Chondrocyte (in vitro differentiated cells): ENCODE results near the gene PSMC2. TPM values are rescaled to one million over a fixed set of nuclear protein-coding genes. Genes with fewer than 3 reads are reported as not detected.

Source experiments
- DNase-seq: peaks from one replicate; pipeline ENCODE4 v3.0.0; 2021; ENCODE audit warnings: mixed read lengths, low spot score
- H3K27ac Mint-ChIP-seq: one replicate; pipeline ENCODE4 v1.8.0; 2021; ENCODE audit warnings: mild to moderate bottlenecking, moderate library complexity, mixed read lengths; ENCODE audit not compliant: unreplicated experiment
- H3K27me3 Mint-ChIP-seq: 2 replicates; pipeline ENCODE4 v1.8.0; 2021; ENCODE audit warnings: low read depth, mixed read lengths
- H3K36me3 Mint-ChIP-seq: 2 replicates; pipeline ENCODE4 v1.8.0; 2021; ENCODE audit warnings: low read depth, mixed read lengths
- H3K4me1 Mint-ChIP-seq: 2 replicates; pipeline ENCODE4 v1.8.0; 2021; ENCODE audit warnings: low read depth, mild to moderate bottlenecking, mixed read lengths
- H3K4me3 Mint-ChIP-seq: one replicate; pipeline ENCODE4 v1.8.0; 2021; ENCODE audit warnings: mild to moderate bottlenecking, moderate library complexity, mixed read lengths; ENCODE audit not compliant: unreplicated experiment
- H3K9me3 Mint-ChIP-seq: 2 replicates; pipeline ENCODE4 v1.8.0; 2021; ENCODE audit warnings: low read depth, mixed read lengths
- CTCF ChIP-seq: fragments of 200-600 bp; sonication (generic); IDR thresholded peaks from 2 replicates; pipeline ENCODE4 v1.5.0; 2021; ENCODE audit warnings: antibody characterized with exemption, mild to moderate bottlenecking, moderate library complexity
- total RNA-seq: library from RNA; stranded (reverse); gene quantifications from 3 replicates; pipeline ENCODE4 v1.2.1, GENCODE V29; 2021

PSMC2 gene
- total RNA-seq, 1 donor from 2014 or later = 126 TPM

DNA sequence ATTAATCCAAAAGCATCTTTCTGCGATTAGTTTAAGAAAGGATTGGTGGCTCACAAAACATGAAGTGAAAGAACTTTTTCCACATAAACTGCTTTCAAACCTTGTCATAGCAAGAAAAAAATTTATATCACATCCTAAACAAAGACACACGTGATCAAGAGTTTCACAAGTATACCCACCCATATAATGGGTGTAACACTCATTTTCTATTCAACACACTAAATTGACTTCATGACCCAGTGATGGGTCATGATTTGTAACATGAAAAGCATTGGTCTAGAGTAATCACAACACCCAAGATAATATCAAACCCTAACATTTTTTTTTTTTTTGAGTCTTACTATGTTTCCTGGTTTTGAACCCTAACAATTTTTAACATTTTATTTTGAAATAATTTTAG lies 32.6 kb upstream of the PSMC2 start:
- no peak overlapping the region for H3K4me3 Mint-ChIP-seq
- no peaks in the 10 kb centered on the region for H3K27me3 Mint-ChIP-seq
- TF ChIP-seq CTCF = no peak
- DNase-seq = no peak
- H3K27ac Mint-ChIP-seq = no peak overlapping the region
- H3K36me3 Mint-ChIP-seq = peaks cover 41% of the 10 kb centered on the region
- no peaks in the 10 kb centered on the region for H3K9me3 Mint-ChIP-seq
- no peaks in the 10 kb centered on the region for H3K4me1 Mint-ChIP-seq

DNA sequence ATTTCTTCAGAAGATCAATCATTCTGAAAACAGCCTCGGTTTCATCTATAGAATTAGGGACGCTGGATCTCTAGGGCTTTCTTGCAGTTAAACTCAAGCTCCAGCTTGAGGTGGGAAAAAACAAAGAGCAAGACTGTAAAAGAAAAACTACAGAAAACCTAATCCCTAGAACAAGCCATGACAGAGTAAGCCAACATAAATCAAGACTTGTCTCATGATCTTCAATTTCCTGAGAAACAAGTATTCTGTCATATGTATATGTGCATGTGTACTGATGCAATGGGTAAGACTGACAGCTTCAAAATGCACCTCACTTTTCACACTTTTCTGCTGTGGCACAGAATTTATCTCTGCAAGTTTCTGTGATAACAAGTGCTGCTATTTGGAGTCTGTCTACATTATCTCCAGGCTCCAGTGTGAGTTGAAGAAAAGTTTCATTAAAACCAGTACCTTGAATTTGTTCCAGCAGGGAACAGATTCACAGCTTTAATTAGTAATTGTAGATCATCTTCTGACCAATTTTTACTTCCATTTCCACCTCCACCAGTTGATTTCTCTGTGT lies 31.0 kb upstream of the PSMC2 start:
- Mint-ChIP-seq H3K4me1 (no peaks in the 10 kb centered on the region), H3K9me3 (no peaks in the 10 kb centered on the region), H3K27ac (no peak overlapping the region), H3K27me3 (no peaks in the 10 kb centered on the region), H3K36me3 (peaks cover 40% of the 10 kb centered on the region), H3K4me3 (no peak overlapping the region)
- TF ChIP-seq CTCF = no peak
- DNase-seq = no peak

GRCh38 chr7:103317009-103317408 lies 30.4 kb upstream of the PSMC2 start:
- no peaks in the 10 kb centered on the region for H3K9me3 Mint-ChIP-seq
- no peak overlapping the region for H3K4me3 Mint-ChIP-seq
- no peak for TF ChIP-seq CTCF
- no peaks in the 10 kb centered on the region for H3K27me3 Mint-ChIP-seq
- peak overlapping the region; percentile 42 for H3K27ac Mint-ChIP-seq
- peaks cover 38% of the 10 kb centered on the region for H3K36me3 Mint-ChIP-seq
- no peak for DNase-seq
- no peaks in the 10 kb centered on the region for H3K4me1 Mint-ChIP-seq

DNA sequence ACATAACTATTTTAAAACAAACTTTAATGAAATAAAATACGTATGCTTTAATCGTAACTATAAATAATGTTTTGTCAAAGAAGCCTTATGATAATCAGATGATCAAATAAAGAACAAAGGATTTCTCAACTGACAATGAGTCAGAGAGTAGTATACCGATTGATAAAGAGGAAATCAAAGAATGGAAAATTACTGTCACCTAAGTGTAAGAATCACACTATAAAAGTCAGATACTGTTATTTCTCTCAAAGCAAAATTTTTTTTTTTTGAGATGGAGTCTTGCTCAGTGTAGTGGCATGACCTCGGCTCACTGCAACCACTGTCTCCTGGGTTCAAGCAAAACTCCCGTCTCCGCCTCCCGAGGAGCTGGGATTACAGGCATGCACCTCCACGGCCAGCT lies 21.7 kb upstream of the PSMC2 start:
- Mint-ChIP-seq H3K27ac (no peak overlapping the region), H3K9me3 (no peaks in the 10 kb centered on the region), H3K4me1 (no peaks in the 10 kb centered on the region), H3K36me3 (peaks cover 18% of the 10 kb centered on the region), H3K27me3 (no peaks in the 10 kb centered on the region), H3K4me3 (no peak overlapping the region)
- no peak for DNase-seq
- no peak for TF ChIP-seq CTCF

- H3K36me3 Mint-ChIP-seq = peaks cover 36% of the 10 kb centered on the region
- DNase-seq = no peak
- H3K4me1 Mint-ChIP-seq = peaks cover 8% of the 10 kb centered on the region
- H3K4me3 Mint-ChIP-seq = no peak overlapping the region
- no peak for TF ChIP-seq CTCF
- no peaks in the 10 kb centered on the region for H3K9me3 Mint-ChIP-seq
- no peak overlapping the region for H3K27ac Mint-ChIP-seq
- no peaks in the 10 kb centered on the region for H3K27me3 Mint-ChIP-seq
These were observed 10.7 kb upstream of the PSMC2 start for GRCh38 chr7:103336761-103337160.
